SJSA1 (cell line): ENCODE measurements around the gene PRKN. TPM values are rescaled to one million over a fixed set of nuclear protein-coding genes. Genes with fewer than 3 reads are reported as not detected.
A peak's percentile ranks its signal among the peaks of the same experiment; 100 is the strongest.

Experiments
- DNase-seq, 2 experiments: peaks; one replicate each; pipeline ENCODE4 v3.0.0-alpha.2; 2015 to 2020; ENCODE audit warnings: low spot score in 2 of 2, low read depth in 1 of 2
- H3K27ac ChIP-seq: fragments of 250-450 bp; sonication (Bioruptor Pico); 2 replicates; pipeline ENCODE4 v1.5.1; 2020; ENCODE audit warnings: mild to moderate bottlenecking, moderate library complexity
- H3K27me3 ChIP-seq: fragments of 250-450 bp; sonication (Bioruptor Pico); replicated peaks from 2 replicates; pipeline ENCODE4 v1.5.1; 2020; ENCODE audit warnings: mild to moderate bottlenecking, moderate library complexity
- H3K36me3 ChIP-seq: fragments of 250-450 bp; sonication (Bioruptor Pico); 2 replicates; pipeline ENCODE4 v1.5.1; 2020; ENCODE audit warnings: mild to moderate bottlenecking
- H3K4me1 ChIP-seq: fragments of 250-450 bp; sonication (Bioruptor Pico); replicated peaks from 2 replicates; pipeline ENCODE4 v1.6.1; 2021; ENCODE audit warnings: mild to moderate bottlenecking
- H3K4me3 ChIP-seq: fragments of 250-450 bp; sonication (Bioruptor Pico); 2 replicates; pipeline ENCODE4 v1.5.1; 2020; ENCODE audit warnings: mild to moderate bottlenecking
- H3K9me3 ChIP-seq: fragments of 250-450 bp; sonication (Bioruptor Pico); replicated peaks from 2 replicates; pipeline ENCODE4 v1.5.1; 2020; ENCODE audit warnings: mild to moderate bottlenecking
- total RNA-seq: library from RNA; depleted of rRNA; stranded (reverse); fragments of >200 nt; shearing (Covaris generic); gene quantifications from 2 replicates; pipeline ENCODE4 v1.2.3, GENCODE V29; 2014

Gene PRKN
- total RNA-seq, 1 experiment from 2014 or later = not detected

GRCh38 chr6:161445021-161445799 lies 1282.4 kb downstream of the PRKN start:
- Histone ChIP-seq H3K27ac (no peak overlapping the region), H3K9me3 (no peaks in the 10 kb centered on the region), H3K4me3 (no peak overlapping the region), H3K27me3 (no peaks in the 10 kb centered on the region), H3K36me3 (no peaks in the 10 kb centered on the region), H3K4me1 (no peaks in the 10 kb centered on the region)
- DNase-seq = no peak

- Histone ChIP-seq H3K4me3 (no peak overlapping the region), H3K9me3 (no peaks in the 10 kb centered on the region), H3K4me1 (peaks cover 2% of the 10 kb centered on the region), H3K36me3 (no peaks in the 10 kb centered on the region), H3K27me3 (no peaks in the 10 kb centered on the region), H3K27ac (no peak overlapping the region)
- DNase-seq = no peak
These were observed 1283.1 kb downstream of the PRKN start for GRCh38 chr6:161444464-161444863.

GRCh38 chr6:161443848-161444247 lies 1283.7 kb downstream of the PRKN start:
- DNase-seq = no peak
- no peaks in the 10 kb centered on the region for H3K9me3 ChIP-seq
- H3K27me3 ChIP-seq = no peaks in the 10 kb centered on the region
- no peak overlapping the region for H3K4me3 ChIP-seq
- no peaks in the 10 kb centered on the region for H3K36me3 ChIP-seq
- no peak overlapping the region for H3K27ac ChIP-seq
- peaks cover 8% of the 10 kb centered on the region for H3K4me1 ChIP-seq

GRCh38 chr6:161442420-161442819 lies 1285.1 kb downstream of the PRKN start:
- H3K27me3 ChIP-seq = no peaks in the 10 kb centered on the region
- no peaks in the 10 kb centered on the region for H3K9me3 ChIP-seq
- peaks cover 19% of the 10 kb centered on the region for H3K4me1 ChIP-seq
- no peak overlapping the region for H3K4me3 ChIP-seq
- no peak for DNase-seq
- no peak overlapping the region for H3K27ac ChIP-seq
- no peaks in the 10 kb centered on the region for H3K36me3 ChIP-seq

- Histone ChIP-seq H3K4me1 (peaks cover 23% of the 10 kb centered on the region), H3K36me3 (no peaks in the 10 kb centered on the region), H3K27ac (no peak overlapping the region), H3K27me3 (no peaks in the 10 kb centered on the region), H3K4me3 (no peak overlapping the region), H3K9me3 (no peaks in the 10 kb centered on the region)
- DNase-seq = no peak
These were observed 1287.3 kb downstream of the PRKN start for GRCh38 chr6:161440299-161440698.

GRCh38 chr6:161439093-161439492 lies 1288.5 kb downstream of the PRKN start:
- Histone ChIP-seq H3K27me3 (no peaks in the 10 kb centered on the region), H3K27ac (peak overlapping the region; percentile 23), H3K36me3 (no peaks in the 10 kb centered on the region), H3K4me1 (peaks cover 35% of the 10 kb centered on the region), H3K4me3 (no peak overlapping the region), H3K9me3 (no peaks in the 10 kb centered on the region)
- DNase-seq = peak; percentile 81 to 82

- DNase-seq = no peak
These were observed 1289.0 kb downstream of the PRKN start for GRCh38 chr6:161438430-161439030.

GRCh38 chr6:161437851-161438250 lies 1289.7 kb downstream of the PRKN start:
- H3K27me3 ChIP-seq = no peaks in the 10 kb centered on the region

More at GRCh38 chr6:161438430-161439030, 1289.0 kb downstream of the PRKN start:
- Histone ChIP-seq H3K9me3 (no peaks in the 10 kb centered on the region), H3K27me3 (no peaks in the 10 kb centered on the region), H3K4me3 (no peak overlapping the region), H3K36me3 (no peaks in the 10 kb centered on the region), H3K4me1 (peaks cover 41% of the 10 kb centered on the region), H3K27ac (peak overlapping the region; percentile 23)

GRCh38 chr6:161436106-161436876 lies 1291.3 kb downstream of the PRKN start:
- Histone ChIP-seq H3K27me3 (no peaks in the 10 kb centered on the region), H3K27ac (no peak overlapping the region), H3K36me3 (no peaks in the 10 kb centered on the region), H3K4me1 (peaks cover 41% of the 10 kb centered on the region), H3K4me3 (no peak overlapping the region), H3K9me3 (no peaks in the 10 kb centered on the region)
- DNase-seq = no peak

More at GRCh38 chr6:161437851-161438250, 1289.7 kb downstream of the PRKN start:
- no peak overlapping the region for H3K27ac ChIP-seq
- H3K9me3 ChIP-seq = no peaks in the 10 kb centered on the region
- no peaks in the 10 kb centered on the region for H3K36me3 ChIP-seq
- no peak for DNase-seq
- H3K4me3 ChIP-seq = no peak overlapping the region
- H3K4me1 ChIP-seq = peaks cover 41% of the 10 kb centered on the region

GRCh38 chr6:161435748-161436070 lies 1291.9 kb downstream of the PRKN start:
- H3K36me3 ChIP-seq = no peaks in the 10 kb centered on the region
- H3K9me3 ChIP-seq = no peaks in the 10 kb centered on the region
- no peaks in the 10 kb centered on the region for H3K27me3 ChIP-seq
- H3K4me1 ChIP-seq = peaks cover 41% of the 10 kb centered on the region
- peak overlapping the region; percentile 89 for H3K27ac ChIP-seq
- DNase-seq = peak in 1 of 2 experiments; percentile 32
- H3K4me3 ChIP-seq = no peak overlapping the region

GRCh38 chr6:161434921-161435747 lies 1292.4 kb downstream of the PRKN start:
- DNase-seq = peak; percentile 40 to 83
- H3K9me3 ChIP-seq = no peaks in the 10 kb centered on the region
- no peak overlapping the region for H3K4me3 ChIP-seq
- H3K4me1 ChIP-seq = peaks cover 41% of the 10 kb centered on the region
- no peaks in the 10 kb centered on the region for H3K36me3 ChIP-seq
- H3K27ac ChIP-seq = peak overlapping the region; percentile 89
- no peaks in the 10 kb centered on the region for H3K27me3 ChIP-seq

GRCh38 chr6:161434350-161434749 lies 1293.2 kb downstream of the PRKN start:
- Histone ChIP-seq H3K4me1 (peaks cover 38% of the 10 kb centered on the region), H3K36me3 (no peaks in the 10 kb centered on the region), H3K27me3 (no peaks in the 10 kb centered on the region), H3K4me3 (no peak overlapping the region), H3K9me3 (no peaks in the 10 kb centered on the region), H3K27ac (peak overlapping the region; percentile 89)
- no peak for DNase-seq

- no peak for DNase-seq
- H3K27me3 ChIP-seq = no peaks in the 10 kb centered on the region
- H3K36me3 ChIP-seq = no peaks in the 10 kb centered on the region
- no peak overlapping the region for H3K4me3 ChIP-seq
- H3K27ac ChIP-seq = no peak overlapping the region
- no peaks in the 10 kb centered on the region for H3K9me3 ChIP-seq
- H3K4me1 ChIP-seq = peaks cover 22% of the 10 kb centered on the region
These were observed 1295.0 kb downstream of the PRKN start for GRCh38 chr6:161432546-161432945.
